ENCODE results near the gene CDC6. TPM values are rescaled to one million over a fixed set of nuclear protein-coding genes. Genes with fewer than 3 reads are reported as not detected.

Gene CDC6
- total RNA-seq, 2 donors from 2014 or later = 60.9 to 101 TPM

GRCh38 chr17:40319651-40320540 lies 32.2 kb downstream of the CDC6 start:
- Mint-ChIP-seq H3K4me1 (peaks cover 45% of the 10 kb centered on the region), H3K9me3 (no peaks in the 10 kb centered on the region), H3K4me3 (peak overlapping the region; percentile 98), H3K27me3 (no peaks in the 10 kb centered on the region), H3K36me3 (ENCODE audit: low read depth) (peaks cover 54% of the 10 kb centered on the region), H3K27ac (peak overlapping the region; percentile 100)
- ATAC-seq (replicated peaks) = no peak

DNA sequence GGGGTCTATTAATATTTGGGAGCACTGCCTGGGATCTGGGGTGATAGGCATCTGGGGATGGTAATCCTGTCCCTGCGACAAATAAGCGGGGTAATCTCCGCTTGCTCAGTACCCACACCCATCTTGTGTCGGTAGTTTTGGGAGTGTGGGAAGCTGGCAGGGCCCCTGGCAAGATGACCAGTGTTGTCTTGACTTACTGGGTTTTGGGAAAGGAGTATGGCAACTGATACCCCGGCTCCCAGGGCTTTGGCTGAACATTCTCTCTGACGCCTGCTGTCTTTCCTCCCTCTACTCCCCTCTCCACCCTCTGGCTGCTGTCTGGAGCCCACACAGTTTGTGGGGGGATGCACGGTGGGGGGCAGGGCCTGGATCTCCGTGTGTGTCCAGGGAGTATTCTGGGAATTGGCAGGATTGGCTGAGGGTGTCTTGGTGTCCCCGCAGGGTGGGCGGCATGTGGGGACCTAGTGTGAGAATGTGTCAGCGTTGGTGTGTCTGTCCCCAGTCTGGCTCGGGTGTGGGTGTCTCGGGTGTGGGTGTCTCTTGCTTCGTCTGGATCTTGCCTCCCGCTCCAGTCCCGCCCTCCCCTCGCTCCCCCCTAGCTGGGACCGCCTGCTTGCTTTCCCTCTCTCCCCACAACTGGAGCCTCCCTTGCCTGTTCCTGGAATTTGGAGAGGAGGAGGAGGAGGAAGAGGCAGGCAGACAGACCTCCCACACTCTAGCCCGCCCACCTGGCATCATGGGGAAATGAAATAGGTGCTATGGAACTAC lies 33.3 kb downstream of the CDC6 start:
- ATAC-seq (replicated peaks) = no peak
- no peaks in the 10 kb centered on the region for H3K9me3 Mint-ChIP-seq
- H3K27me3 Mint-ChIP-seq = no peaks in the 10 kb centered on the region
- H3K27ac Mint-ChIP-seq = peak overlapping the region; percentile 100
- H3K4me1 Mint-ChIP-seq = peaks cover 46% of the 10 kb centered on the region
- peak overlapping the region; percentile 98 for H3K4me3 Mint-ChIP-seq
- H3K36me3 Mint-ChIP-seq (ENCODE audit: low read depth) = peaks cover 54% of the 10 kb centered on the region

- ATAC-seq (replicated peaks) = no peak
- H3K36me3 Mint-ChIP-seq (ENCODE audit: low read depth) = peaks cover 60% of the 10 kb centered on the region
Measured at GRCh38 chr17:40321524-40321929, 33.8 kb downstream of the CDC6 start.

GRCh38 chr17:40321961-40322357 lies 34.3 kb downstream of the CDC6 start:
- H3K4me1 Mint-ChIP-seq = peaks cover 47% of the 10 kb centered on the region
- H3K27me3 Mint-ChIP-seq = no peaks in the 10 kb centered on the region
- H3K4me3 Mint-ChIP-seq = peak overlapping the region; percentile 98
- H3K27ac Mint-ChIP-seq = peak overlapping the region; percentile 100
- H3K36me3 Mint-ChIP-seq (ENCODE audit: low read depth) = peaks cover 62% of the 10 kb centered on the region
- ATAC-seq (replicated peaks) = no peak
- no peaks in the 10 kb centered on the region for H3K9me3 Mint-ChIP-seq

More at GRCh38 chr17:40321524-40321929, 33.8 kb downstream of the CDC6 start:
- peak overlapping the region; percentile 100 for H3K27ac Mint-ChIP-seq
- H3K4me3 Mint-ChIP-seq = peak overlapping the region; percentile 98
- no peaks in the 10 kb centered on the region for H3K27me3 Mint-ChIP-seq
- peaks cover 46% of the 10 kb centered on the region for H3K4me1 Mint-ChIP-seq
- H3K9me3 Mint-ChIP-seq = no peaks in the 10 kb centered on the region

GRCh38 chr17:40322358-40323315 lies 35.0 kb downstream of the CDC6 start:
- H3K4me1 Mint-ChIP-seq = peaks cover 52% of the 10 kb centered on the region
- no peaks in the 10 kb centered on the region for H3K9me3 Mint-ChIP-seq
- no peaks in the 10 kb centered on the region for H3K27me3 Mint-ChIP-seq
- H3K27ac Mint-ChIP-seq = peak overlapping the region; percentile 100
- peak overlapping the region; percentile 98 for H3K4me3 Mint-ChIP-seq
- ATAC-seq (replicated peaks) = peak; percentile 47
- peaks cover 69% of the 10 kb centered on the region for H3K36me3 Mint-ChIP-seq (ENCODE audit: low read depth)

DNA sequence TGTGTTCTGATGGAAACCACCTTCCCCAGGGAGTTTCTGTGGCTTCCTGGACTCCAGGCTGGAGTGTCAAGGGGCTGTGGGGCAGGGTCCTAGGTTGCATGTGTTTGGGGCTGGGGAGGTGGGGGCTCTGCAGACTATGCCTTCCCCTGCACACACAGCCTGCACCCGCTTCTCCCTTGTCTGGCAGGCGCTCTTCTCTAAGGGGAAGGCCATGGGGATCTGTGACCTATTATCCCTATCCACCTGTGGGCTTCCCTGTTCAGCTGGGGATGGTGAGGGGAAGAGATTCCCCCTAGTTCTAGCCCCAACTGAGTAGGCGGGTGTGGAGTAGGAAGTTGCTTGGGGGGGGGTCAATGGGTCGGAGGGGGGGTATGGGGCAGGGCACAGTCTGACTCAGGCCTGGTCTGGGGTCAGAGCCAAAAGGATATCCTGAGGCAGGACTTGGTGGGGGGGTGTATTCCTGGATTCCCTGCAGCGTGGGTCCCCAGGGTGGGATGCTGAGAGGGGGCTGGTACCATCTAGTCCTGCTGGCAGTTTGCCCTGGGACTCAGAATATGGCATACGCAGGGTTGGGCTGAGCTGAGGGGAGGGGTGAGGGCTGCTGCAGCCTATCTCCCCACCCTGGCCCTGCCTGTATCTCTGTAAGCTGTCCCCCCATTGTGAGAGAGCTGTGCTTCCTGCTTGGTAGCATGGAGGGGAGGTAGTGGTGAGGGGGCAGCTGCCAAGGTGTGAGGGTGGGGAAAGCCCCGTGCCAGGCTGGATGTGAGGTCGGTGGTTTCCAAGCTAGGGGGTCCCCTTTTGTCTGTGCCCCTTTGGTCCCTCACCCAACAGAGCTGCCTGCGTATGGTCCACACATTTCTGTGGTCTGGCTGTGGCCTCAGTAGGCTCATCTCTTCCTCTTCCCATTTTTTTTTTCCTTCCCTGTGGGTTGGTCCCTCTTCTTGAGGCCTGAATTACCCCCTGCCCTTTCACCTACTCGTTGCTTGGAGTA lies 36.0 kb downstream of the CDC6 start:
- peak overlapping the region; percentile 100 for H3K27ac Mint-ChIP-seq
- H3K9me3 Mint-ChIP-seq = no peaks in the 10 kb centered on the region
- no peak for ATAC-seq (replicated peaks)
- peaks cover 73% of the 10 kb centered on the region for H3K36me3 Mint-ChIP-seq (ENCODE audit: low read depth)
- peak overlapping the region; percentile 98 for H3K4me3 Mint-ChIP-seq
- H3K27me3 Mint-ChIP-seq = no peaks in the 10 kb centered on the region
- peaks cover 57% of the 10 kb centered on the region for H3K4me1 Mint-ChIP-seq

GRCh38 chr17:40325156-40326013 lies 37.7 kb downstream of the CDC6 start:
- peak overlapping the region; percentile 100 for H3K27ac Mint-ChIP-seq
- peaks cover 65% of the 10 kb centered on the region for H3K36me3 Mint-ChIP-seq (ENCODE audit: low read depth)
- no peaks in the 10 kb centered on the region for H3K27me3 Mint-ChIP-seq
- peak; percentile 38 for ATAC-seq (replicated peaks)
- peak overlapping the region; percentile 98 for H3K4me3 Mint-ChIP-seq
- no peaks in the 10 kb centered on the region for H3K9me3 Mint-ChIP-seq
- peaks cover 54% of the 10 kb centered on the region for H3K4me1 Mint-ChIP-seq

GRCh38 chr17:40326014-40326831 lies 38.5 kb downstream of the CDC6 start:
- ATAC-seq (replicated peaks) = peak; percentile 48
- H3K36me3 Mint-ChIP-seq (ENCODE audit: low read depth) = peaks cover 66% of the 10 kb centered on the region
- H3K4me1 Mint-ChIP-seq = peaks cover 54% of the 10 kb centered on the region
- peak overlapping the region; percentile 98 for H3K4me3 Mint-ChIP-seq
- no peaks in the 10 kb centered on the region for H3K9me3 Mint-ChIP-seq
- peak overlapping the region; percentile 100 for H3K27ac Mint-ChIP-seq
- no peaks in the 10 kb centered on the region for H3K27me3 Mint-ChIP-seq

DNA sequence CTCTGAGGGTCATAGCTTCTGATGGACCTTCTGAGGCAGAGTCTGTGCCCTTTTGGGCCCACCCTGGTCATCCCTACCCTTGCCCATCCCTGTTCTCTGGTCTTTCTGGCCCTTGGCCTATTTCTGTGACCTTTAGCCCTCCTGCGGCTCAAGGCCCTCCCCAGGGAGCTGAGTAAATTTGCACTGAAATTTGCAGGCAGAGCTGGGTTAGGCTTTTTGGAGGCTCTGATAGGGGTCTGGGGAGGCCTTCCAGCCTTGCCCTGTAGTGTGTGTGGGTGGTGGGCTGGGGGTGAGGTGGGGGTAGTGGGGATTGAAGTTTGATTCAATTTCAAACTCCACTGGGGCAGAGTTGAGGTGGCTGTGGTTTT lies 39.1 kb downstream of the CDC6 start:
- peaks cover 56% of the 10 kb centered on the region for H3K4me1 Mint-ChIP-seq
- H3K27me3 Mint-ChIP-seq = no peaks in the 10 kb centered on the region
- peak overlapping the region; percentile 100 for H3K27ac Mint-ChIP-seq
- no peak for ATAC-seq (replicated peaks)
- H3K4me3 Mint-ChIP-seq = peak overlapping the region; percentile 98
- H3K9me3 Mint-ChIP-seq = no peaks in the 10 kb centered on the region
- H3K36me3 Mint-ChIP-seq (ENCODE audit: low read depth) = peaks cover 66% of the 10 kb centered on the region

GRCh38 chr17:40327244-40327729 lies 39.6 kb downstream of the CDC6 start:
- Mint-ChIP-seq H3K9me3 (no peaks in the 10 kb centered on the region), H3K27me3 (no peaks in the 10 kb centered on the region), H3K27ac (peak overlapping the region; percentile 100), H3K36me3 (ENCODE audit: low read depth) (peaks cover 64% of the 10 kb centered on the region), H3K4me3 (peak overlapping the region; percentile 98), H3K4me1 (peaks cover 54% of the 10 kb centered on the region)
- no peak for ATAC-seq (replicated peaks)

DNA sequence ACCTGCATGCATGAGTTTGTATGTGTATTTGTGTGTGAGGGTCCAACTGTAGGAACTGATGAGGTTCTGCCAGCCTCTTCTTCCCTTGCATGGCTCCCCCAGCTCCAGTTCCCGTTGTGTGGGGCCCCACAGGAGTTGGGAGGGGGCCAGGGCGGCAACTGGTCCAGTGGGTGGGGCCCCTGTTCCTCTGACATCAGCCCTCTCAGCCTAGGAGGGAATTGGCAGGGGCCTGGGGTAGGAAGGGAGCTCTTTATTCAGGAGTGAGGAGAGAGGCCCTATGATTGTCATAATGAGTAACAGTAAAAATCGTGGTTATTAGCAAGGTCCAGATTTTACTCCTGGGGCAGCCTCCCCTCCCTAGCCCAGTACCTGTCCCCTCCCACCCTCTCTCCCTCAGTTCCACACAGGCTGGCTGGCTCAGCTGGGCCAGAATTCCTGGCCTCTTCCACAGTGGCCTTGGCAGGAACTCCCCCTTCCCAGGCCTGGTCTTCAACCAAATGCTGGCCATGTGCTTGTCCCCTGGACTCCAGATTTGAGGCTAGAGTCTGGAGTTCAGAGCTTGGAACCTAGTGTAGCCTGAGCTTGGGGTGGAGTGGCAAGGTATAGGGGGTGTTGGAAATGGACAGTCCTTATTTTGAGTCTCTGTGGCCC lies 40.2 kb downstream of the CDC6 start:
- Mint-ChIP-seq H3K27me3 (no peaks in the 10 kb centered on the region), H3K4me3 (peak overlapping the region; percentile 98), H3K27ac (peak overlapping the region; percentile 100), H3K36me3 (ENCODE audit: low read depth) (peaks cover 64% of the 10 kb centered on the region), H3K9me3 (no peaks in the 10 kb centered on the region), H3K4me1 (peaks cover 59% of the 10 kb centered on the region)
- no peak for ATAC-seq (replicated peaks)
